H1 (cell line): ENCODE results near the gene KLHL3. TPM values are rescaled to one million over a fixed set of nuclear protein-coding genes. Genes with fewer than 3 reads are reported as not detected.

Experiments
- ATF3 ChIP-seq: IDR thresholded peaks from 2 replicates; pipeline ENCODE4 v1.6.1; 2011; ENCODE audit warnings: low read depth, mild to moderate bottlenecking, low read length; ENCODE audit not compliant: insufficient read depth
- CHD7 ChIP-seq: fragments of 300-600 bp; sonication (generic); IDR thresholded peaks from 2 replicates; pipeline ENCODE4 v1.7.1; 2012; ENCODE audit warnings: low read length, moderate library complexity, mild to moderate bottlenecking, inconsistent platforms; ENCODE audit not compliant: insufficient replicate concordance
- polyA plus RNA-seq, 7 experiments: library from polyadenylated mRNA; depleted of rRNA in 3 of 7; stranded (reverse) in 5 of 7; unstranded in 2 of 7; fragments of >200 nt in 5 of 7; fragments of 200-250 nt in 2 of 7; gene quantifications; 1 replicate in 5 of 7; 2 replicates in 1 of 7; 4 replicates in 1 of 7; pipeline versions ENCODE4 v1.2.1 to v1.2.3, GENCODE V29; 2011 to 2013; ENCODE audit warnings: missing spikeins in 2 of 7, mixed read lengths in 2 of 7
- total RNA-seq: library from RNA; stranded (reverse); fragmentation: NEBNext Ultra II Directional; extraction: Animal tissue kit (Norgen Biotek cat#: 25700); gene quantifications from 2 replicates; pipeline ENCODE4 v1.2.1, GENCODE V29; 2021

The KLHL3 gene
- total and polyA plus RNA-seq, 2 of the 8 experiments (the other 6 are each of a cell fraction or from before 2014, with no cell fraction given), result 7.4 to 13.7 TPM

- TF ChIP-seq CHD7 (no peak), ATF3 (no peak)
Observed at GRCh38 chr5:137760294-137760693, 24.4 kb upstream of the KLHL3 start (continued).
